Stimulated activated CD8-positive, alpha-beta memory T cell treated with anti-CD3 and anti-CD28 coated beads, Interleukin-4, amount 100 ng/mL, for 48 hours (primary cell): ENCODE measurements around the gene ABCA4.
"Not testable (repeated sequence)": the region's sequence is repeated elsewhere in the genome, so short reads cannot be mapped to it uniquely, and the experiment has no call there.

Experiments
- DNase-seq: peaks from one replicate; pipeline ENCODE4 v3.0.0-alpha.2; 2020

The ABCA4 gene

GRCh38 chr1:93999840-94000415, 121.0 kb downstream of the ABCA4 start:
- no peak for DNase-seq

- DNase-seq = not testable (repeated sequence)
These were observed 122.4 kb downstream of the ABCA4 start for GRCh38 chr1:93998532-93998931.

GRCh38 chr1:93997756-93998155, 123.2 kb downstream of the ABCA4 start:
- no peak for DNase-seq

GRCh38 chr1:93995837-93996536, 125.0 kb downstream of the ABCA4 start:
- no peak for DNase-seq

- DNase-seq = no peak
These were observed 127.2 kb downstream of the ABCA4 start for GRCh38 chr1:93993731-93994130.

- no peak for DNase-seq
These were observed 128.0 kb downstream of the ABCA4 start for GRCh38 chr1:93992954-93993353.

GRCh38 chr1:93992190-93992589, 128.8 kb downstream of the ABCA4 start:
- DNase-seq = no peak

- DNase-seq = no peak
These were observed 129.7 kb downstream of the ABCA4 start for GRCh38 chr1:93991271-93991670.

- not testable (repeated sequence) for DNase-seq
These were observed 130.5 kb downstream of the ABCA4 start for GRCh38 chr1:93990477-93990876.

- no peak for DNase-seq
These were observed 130.9 kb downstream of the ABCA4 start for GRCh38 chr1:93990010-93990409.

GRCh38 chr1:93989601-93990000, 131.3 kb downstream of the ABCA4 start:
- DNase-seq = no peak

- DNase-seq = no peak
These were observed 132.2 kb downstream of the ABCA4 start for GRCh38 chr1:93988634-93989350.

GRCh38 chr1:93981274-93981667, 139.7 kb downstream of the ABCA4 start:
- DNase-seq = no peak

- no peak for DNase-seq
These were observed 140.4 kb downstream of the ABCA4 start for GRCh38 chr1:93980320-93981273.

GRCh38 chr1:93979718-93980319, 141.1 kb downstream of the ABCA4 start:
- no peak for DNase-seq

- no peak for DNase-seq
These were observed 141.8 kb downstream of the ABCA4 start for GRCh38 chr1:93979040-93979717.

GRCh38 chr1:93977598-93977945, 143.4 kb downstream of the ABCA4 start:
- DNase-seq = no peak

GRCh38 chr1:93976711-93977597, 144.0 kb downstream of the ABCA4 start:
- DNase-seq = no peak

GRCh38 chr1:93976291-93976690, 144.7 kb downstream of the ABCA4 start:
- no peak for DNase-seq

GRCh38 chr1:93972341-93972740, 148.6 kb downstream of the ABCA4 start:
- DNase-seq = no peak

- DNase-seq = no peak
These were observed 151.1 kb downstream of the ABCA4 start for GRCh38 chr1:93969887-93970286.
